ENCODE data around the gene TFF3. TPM values are rescaled to one million over a fixed set of nuclear protein-coding genes. Genes with fewer than 3 reads are reported as not detected.

The TFF3 gene
- total and polyA plus RNA-seq, 7 donors: 14.3 to 7,065 (median 45.1) TPM

DNA sequence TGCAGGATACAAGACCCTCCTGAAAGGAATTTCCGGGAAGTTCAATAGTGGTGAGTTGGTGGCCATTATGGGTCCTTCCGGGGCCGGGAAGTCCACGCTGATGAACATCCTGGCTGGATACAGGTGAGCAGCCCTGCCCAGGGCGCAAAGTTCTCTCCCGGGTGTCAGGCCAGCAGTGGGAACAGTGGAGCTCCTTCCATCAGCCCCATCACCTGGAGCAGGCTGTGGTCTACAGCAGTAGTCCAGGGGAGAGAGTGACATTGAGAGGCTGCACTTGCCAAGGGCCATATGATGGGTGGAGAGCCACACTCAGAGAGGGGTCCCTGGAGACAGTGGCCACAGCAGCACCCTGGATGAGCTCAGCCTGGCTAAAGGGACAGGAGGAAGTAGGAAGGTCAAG lies 44.1 kb downstream of the TFF3 start:
- Histone ChIP-seq H3K9me3 (no peaks in the 10 kb centered on the region), H3K27me3 (no peaks in the 10 kb centered on the region), H3K4me3 (no peak overlapping the region), H3K27ac (no peak overlapping the region), H3K4me1 (peaks cover 0 to 5% (median 0%) of the 10 kb centered on the region in 4 donors), H3K36me3 (peaks cover 0 to 23% (median 6%) of the 10 kb centered on the region in 4 donors)
- intact Hi-C loops (cut with DNase I): no loop called here
- WGBS, 2 donors: 93 to 95% methylated on average over 6 of the region's 6 CpGs
- TF ChIP-seq, protein P1, sequence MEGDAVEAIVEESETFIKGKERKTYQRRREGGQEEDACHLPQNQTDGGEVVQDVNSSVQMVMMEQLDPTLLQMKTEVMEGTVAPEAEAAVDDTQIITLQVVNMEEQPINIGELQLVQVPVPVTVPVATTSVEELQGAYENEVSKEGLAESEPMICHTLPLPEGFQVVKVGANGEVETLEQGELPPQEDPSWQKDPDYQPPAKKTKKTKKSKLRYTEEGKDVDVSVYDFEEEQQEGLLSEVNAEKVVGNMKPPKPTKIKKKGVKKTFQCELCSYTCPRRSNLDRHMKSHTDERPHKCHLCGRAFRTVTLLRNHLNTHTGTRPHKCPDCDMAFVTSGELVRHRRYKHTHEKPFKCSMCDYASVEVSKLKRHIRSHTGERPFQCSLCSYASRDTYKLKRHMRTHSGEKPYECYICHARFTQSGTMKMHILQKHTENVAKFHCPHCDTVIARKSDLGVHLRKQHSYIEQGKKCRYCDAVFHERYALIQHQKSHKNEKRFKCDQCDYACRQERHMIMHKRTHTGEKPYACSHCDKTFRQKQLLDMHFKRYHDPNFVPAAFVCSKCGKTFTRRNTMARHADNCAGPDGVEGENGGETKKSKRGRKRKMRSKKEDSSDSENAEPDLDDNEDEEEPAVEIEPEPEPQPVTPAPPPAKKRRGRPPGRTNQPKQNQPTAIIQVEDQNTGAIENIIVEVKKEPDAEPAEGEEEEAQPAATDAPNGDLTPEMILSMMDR (IDR thresholded peaks at IDR 0.05): no peak
- TF ChIP-seq EP300 (IDR thresholded peaks at IDR 0.05) (no peak), POLR2AphosphoS5 (IDR thresholded peaks at IDR 0.05) (no peak), POLR2A (IDR thresholded peaks at IDR 0.05) (no peak)
- no peak for DNase-seq

DNA sequence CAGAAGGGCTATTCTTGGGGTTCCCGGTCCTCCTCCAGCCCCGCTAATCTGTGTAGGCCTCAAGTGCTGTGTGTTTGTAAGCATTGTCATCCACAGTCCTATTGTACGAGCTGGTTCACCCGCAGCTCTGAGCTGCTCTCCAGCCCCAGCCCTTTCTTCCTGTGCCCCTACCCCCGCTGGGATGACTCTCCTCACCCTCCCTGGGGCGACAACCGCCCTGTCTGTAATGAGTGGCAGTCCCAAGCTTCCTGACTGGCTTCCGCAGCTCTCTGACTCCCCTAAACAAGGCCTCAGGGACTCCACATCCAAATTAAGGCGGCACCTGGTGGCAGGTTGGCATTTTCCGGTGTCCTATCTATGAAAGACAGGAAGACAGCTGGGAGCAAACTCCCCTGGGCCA lies 45.8 kb downstream of the TFF3 start:
- DNase-seq: no peak
- Histone ChIP-seq H3K4me1 (peaks cover 0 to 5% (median 0%) of the 10 kb centered on the region in 4 donors), H3K36me3 (peaks cover 0 to 13% (median 3%) of the 10 kb centered on the region in 4 donors), H3K9me3 (no peaks in the 10 kb centered on the region), H3K27ac (no peak overlapping the region), H3K27me3 (no peaks in the 10 kb centered on the region), H3K4me3 (no peak overlapping the region)
- TF ChIP-seq POLR2A (IDR thresholded peaks at IDR 0.05): no peak
- TF ChIP-seq POLR2AphosphoS5 (IDR thresholded peaks at IDR 0.05): no peak
- TF ChIP-seq, protein P1 (IDR thresholded peaks at IDR 0.05): no peak
- TF ChIP-seq EP300 (IDR thresholded peaks at IDR 0.05): no peak
- WGBS, 2 donors: 63 to 92% methylated on average over 10 of the region's 10 CpGs
- intact Hi-C loops (cut with DNase I): no loop called here

- peaks cover 0 to 21% (median 17%) of the 10 kb centered on the region in 4 donors for H3K4me1 ChIP-seq
- H3K9me3 ChIP-seq: no peaks in the 10 kb centered on the region
- H3K36me3 ChIP-seq: no peaks in the 10 kb centered on the region
- 78 to 83% methylated on average over 7 of the region's 7 CpGs for WGBS, 2 donors
- no peak for TF ChIP-seq EP300 (IDR thresholded peaks at IDR 0.05)
- no peak for TF ChIP-seq POLR2A (IDR thresholded peaks at IDR 0.05)
- TF ChIP-seq, protein P1 (IDR thresholded peaks at IDR 0.05): no peak
- TF ChIP-seq POLR2AphosphoS5 (IDR thresholded peaks at IDR 0.05): no peak
- no peak for DNase-seq
- intact Hi-C loops (cut with DNase I): no loop called here
- H3K27ac ChIP-seq: no peak overlapping the region
- no peak overlapping the region for H3K4me3 ChIP-seq
- no peaks in the 10 kb centered on the region for H3K27me3 ChIP-seq
Measured at GRCh38 chr21:42266971-42267556, 48.1 kb downstream of the TFF3 start.

- intact Hi-C loops (cut with DNase I): no loop called here
- 77 to 87% methylated on average over 12 of the region's 12 CpGs for WGBS, 2 donors
Measured at GRCh38 chr21:42265231-42265812, 49.9 kb downstream of the TFF3 start.

More at GRCh38 chr21:42265231-42265812, 49.9 kb downstream of the TFF3 start:
- no peaks in the 10 kb centered on the region for H3K27me3 ChIP-seq
- H3K27ac ChIP-seq: no peak overlapping the region
- H3K9me3 ChIP-seq: no peaks in the 10 kb centered on the region
- peaks cover 0 to 37% (median 29%) of the 10 kb centered on the region in 4 donors for H3K4me1 ChIP-seq
- no peak for DNase-seq
- H3K4me3 ChIP-seq: no peak overlapping the region
- H3K36me3 ChIP-seq: no peaks in the 10 kb centered on the region
- TF ChIP-seq POLR2AphosphoS5 (IDR thresholded peaks at IDR 0.05): no peak
- TF ChIP-seq EP300 (IDR thresholded peaks at IDR 0.05): no peak
- TF ChIP-seq, protein P1 (IDR thresholded peaks at IDR 0.05): no peak
- no peak for TF ChIP-seq POLR2A (IDR thresholded peaks at IDR 0.05)
